GM12873 (cell line): ENCODE measurements around the gene CCDC24.

ENCODE experiments used
- CTCF ChIP-seq: IDR thresholded peaks from 2 replicates; pipeline ENCODE4 v1.5.1; 2012; ENCODE audit warnings: low read depth, mild to moderate bottlenecking, moderate library complexity, low read length, control low read depth; ENCODE audit not compliant: insufficient read depth; ENCODE audit errors: missing control alignments

The CCDC24 gene

GRCh38 chr1:43982808-43983207 is 8.6 kb upstream of the CCDC24 start:
- TF ChIP-seq CTCF = no peak

- TF ChIP-seq CTCF = no peak
These were observed 8.0 kb upstream of the CCDC24 start for GRCh38 chr1:43983253-43983899.

- no peak for TF ChIP-seq CTCF
These were observed 6.5 kb upstream of the CCDC24 start for GRCh38 chr1:43984855-43985254.

- no peak for TF ChIP-seq CTCF
These were observed 5.3 kb upstream of the CCDC24 start for GRCh38 chr1:43985984-43986595.

GRCh38 chr1:43986712-43987111 is 4.7 kb upstream of the CCDC24 start:
- no peak for TF ChIP-seq CTCF

- TF ChIP-seq CTCF = no peak
These were observed 4.1 kb upstream of the CCDC24 start for GRCh38 chr1:43987159-43987902.

- peak; percentile 18 for TF ChIP-seq CTCF
These were observed 864 bp upstream of the CCDC24 start for GRCh38 chr1:43990271-43991199.
